Small intestine (tissue), 7 donors: ENCODE measurements around the gene FPGS. TPM values are rescaled to one million over a fixed set of nuclear protein-coding genes. Genes with fewer than 3 reads are reported as not detected.

Source experiments
- DNase-seq, 2 donors: peaks; one replicate each; pipeline versions ENCODE4 v3.0.0 to v3.0.0-alpha.2; 2013
- FAIRE-seq: peaks from 2 replicates; lab custom pipeline; 2012; peaks lifted over from hg19 to GRCh38; lab: Jason Lieb, UNC
- H3K27ac ChIP-seq, 3 donors: one replicate each; pipeline ENCODE4 v1.5.1; 2013; ENCODE audit warnings: low read length in 2 of 3, mild to moderate bottlenecking in 2 of 3, control low read depth in 1 of 3, inconsistent platforms in 1 of 3, low read depth in 1 of 3, moderate library complexity in 1 of 3
- H3K27me3 ChIP-seq, 3 donors: one replicate each; pipeline ENCODE4 v1.6.1; 2013; ENCODE audit warnings: low read length in 3 of 3, inconsistent platforms in 1 of 3; ENCODE audit not compliant: control insufficient read depth in 3 of 3, insufficient read depth in 3 of 3
- H3K36me3 ChIP-seq, 3 donors: one replicate each; pipeline ENCODE4 v1.6.1; 2013; ENCODE audit warnings: low read length in 3 of 3, inconsistent platforms in 1 of 3, low read depth in 1 of 3, mild to moderate bottlenecking in 1 of 3, moderate library complexity in 1 of 3; ENCODE audit not compliant: control insufficient read depth in 3 of 3, insufficient read depth in 2 of 3
- H3K4me1 ChIP-seq, 3 donors: one replicate each; pipeline ENCODE4 v1.6.1; 2013; ENCODE audit warnings: low read length in 2 of 3, inconsistent platforms in 1 of 3, low read depth in 1 of 3, mild to moderate bottlenecking in 1 of 3, moderate library complexity in 1 of 3; ENCODE audit not compliant: control insufficient read depth in 3 of 3, insufficient read depth in 2 of 3
- H3K4me3 ChIP-seq, 3 donors: one replicate each; pipeline ENCODE4 v1.5.1; 2013; ENCODE audit warnings: low read length in 3 of 3, control low read depth in 1 of 3, inconsistent platforms in 1 of 3, low read depth in 1 of 3, mild to moderate bottlenecking in 1 of 3, moderate library complexity in 1 of 3
- H3K9me3 ChIP-seq, 2 donors: one replicate each; pipeline ENCODE4 v1.6.1; 2013; ENCODE audit warnings: low read depth in 1 of 2, low read length in 1 of 2; ENCODE audit not compliant: control insufficient read depth in 2 of 2, insufficient read depth in 1 of 2
- WGBS, 3 donors: extraction: QIAGEN DNeasy Blood & Tissue Kit; methylation state at CpG; one replicate each; pipeline ENCODE4 v1.1.7; 2013; 5-methylcytosine and 5-hydroxymethylcytosine counted together
- polyA plus RNA-seq, 4 donors: library from polyadenylated mRNA; stranded (reverse) in 3 of 4; unstranded in 1 of 4; fragments of 200-250 nt in 3 of 4; fragments of 120-200 nt in 1 of 4; gene quantifications; one replicate each; pipeline versions ENCODE4 v1.2.1 to v1.2.3, GENCODE V29; 2013
- donor health status: healthy with polysubstance abuse.
- donor health status: control.
- donor health status: control.
- donor health status: Bipolar disorder and iron deficiency.
- donor health status: healthy.

The FPGS gene
- polyA plus RNA-seq, 4 donors = 24.4 to 45.8 (median 30.6) TPM

GRCh38 chr9:127767909-127768331 lies 34.8 kb upstream of the FPGS start:
- H3K27ac ChIP-seq = peak overlapping the region; percentile 13 to 71 (median 36)
- 47 to 56% (median 55%) methylated on average over 13 of the region's 13 CpGs for WGBS, 3 donors
- no peaks in the 10 kb centered on the region for H3K9me3 ChIP-seq
- peaks cover 0 to 16% (median 2%) of the 10 kb centered on the region in 3 donors for H3K4me1 ChIP-seq
- H3K36me3 ChIP-seq = no peaks in the 10 kb centered on the region
- no peak for FAIRE-seq
- no peak overlapping the region for H3K4me3 ChIP-seq
- DNase-seq = no peak
- peaks cover 0 to 29% (median 0%) of the 10 kb centered on the region in 3 donors for H3K27me3 ChIP-seq

GRCh38 chr9:127768698-127769097 lies 34.0 kb upstream of the FPGS start:
- H3K27ac ChIP-seq = peak overlapping the region in 2 of 3 donors; percentile 36 to 71
- H3K27me3 ChIP-seq = peaks cover 0 to 27% (median 0%) of the 10 kb centered on the region in 3 donors
- H3K9me3 ChIP-seq = no peaks in the 10 kb centered on the region
- DNase-seq = no peak
- H3K4me1 ChIP-seq = peaks cover 0 to 16% (median 2%) of the 10 kb centered on the region in 3 donors
- WGBS, 3 donors = 72 to 80% (median 73%) methylated on average over 8 of the region's 8 CpGs
- no peaks in the 10 kb centered on the region for H3K36me3 ChIP-seq
- FAIRE-seq = no peak
- no peak overlapping the region for H3K4me3 ChIP-seq

- H3K27ac ChIP-seq = peak overlapping the region in 1 of 3 donors; percentile 59
- WGBS, 3 donors = 91 to 96% (median 93%) methylated on average over 5 of the region's 5 CpGs
- H3K4me3 ChIP-seq = no peak overlapping the region
- H3K4me1 ChIP-seq = peaks cover 0 to 16% (median 2%) of the 10 kb centered on the region in 3 donors
- peaks cover 0 to 26% (median 0%) of the 10 kb centered on the region in 3 donors for H3K27me3 ChIP-seq
- FAIRE-seq (no peak), DNase-seq (no peak)
- no peaks in the 10 kb centered on the region for H3K9me3 ChIP-seq
- no peaks in the 10 kb centered on the region for H3K36me3 ChIP-seq
These were observed 33.6 kb upstream of the FPGS start for GRCh38 chr9:127769101-127769500.

- FAIRE-seq (no peak), DNase-seq (no peak)
- Histone ChIP-seq H3K27ac (peak overlapping the region in 2 of 3 donors; percentile 39 to 77), H3K4me1 (peaks cover 0 to 16% (median 2%) of the 10 kb centered on the region in 3 donors), H3K27me3 (peaks cover 0 to 25% (median 0%) of the 10 kb centered on the region in 3 donors), H3K9me3 (no peaks in the 10 kb centered on the region), H3K36me3 (no peaks in the 10 kb centered on the region), H3K4me3 (peak overlapping the region in 1 of 3 donors; percentile 50)
- WGBS, 3 donors = 53 to 62% (median 57%) methylated on average over 4 of the region's 4 CpGs
These were observed 32.6 kb upstream of the FPGS start for GRCh38 chr9:127769929-127770582.

GRCh38 chr9:127770583-127770904 lies 32.1 kb upstream of the FPGS start:
- FAIRE-seq (no peak), DNase-seq (no peak)
- no peaks in the 10 kb centered on the region for H3K36me3 ChIP-seq
- H3K4me1 ChIP-seq = peaks cover 0 to 16% (median 2%) of the 10 kb centered on the region in 3 donors
- peak overlapping the region in 2 of 3 donors; percentile 39 to 77 for H3K27ac ChIP-seq
- peaks cover 0 to 24% (median 0%) of the 10 kb centered on the region in 3 donors for H3K27me3 ChIP-seq
- no peaks in the 10 kb centered on the region for H3K9me3 ChIP-seq
- WGBS, 3 donors = 33 to 50% (median 42%) methylated on average over 3 of the region's 3 CpGs
- H3K4me3 ChIP-seq = peak overlapping the region in 2 of 3 donors; percentile 46 to 50

- Histone ChIP-seq H3K4me3 (peak overlapping the region; percentile 38 to 50 (median 46)), H3K9me3 (no peaks in the 10 kb centered on the region), H3K27ac (peak overlapping the region in 1 of 3 donors; percentile 77), H3K4me1 (peaks cover 0 to 16% (median 2%) of the 10 kb centered on the region in 3 donors), H3K27me3 (peaks cover 0 to 24% (median 0%) of the 10 kb centered on the region in 3 donors), H3K36me3 (no peaks in the 10 kb centered on the region)
- WGBS, 3 donors = 1 to 2% (median 2%) methylated on average over 37 to 43 of the region's 43 CpGs
- FAIRE-seq = no peak
- DNase-seq = peak; percentile 96 to 98
These were observed 31.6 kb upstream of the FPGS start for GRCh38 chr9:127770905-127771569.

GRCh38 chr9:127771570-127772189 lies 31.0 kb upstream of the FPGS start:
- no peaks in the 10 kb centered on the region for H3K36me3 ChIP-seq
- H3K4me1 ChIP-seq = peaks cover 0 to 16% (median 2%) of the 10 kb centered on the region in 3 donors
- FAIRE-seq = no peak
- no peak for DNase-seq
- peaks cover 0 to 27% (median 0%) of the 10 kb centered on the region in 3 donors for H3K27me3 ChIP-seq
- H3K27ac ChIP-seq = peak overlapping the region in 1 of 3 donors; percentile 29
- 2 to 6% (median 5%) methylated on average over 18 to 19 of the region's 19 CpGs for WGBS, 3 donors
- no peaks in the 10 kb centered on the region for H3K9me3 ChIP-seq
- H3K4me3 ChIP-seq = peak overlapping the region in 2 of 3 donors; percentile 46 to 50

GRCh38 chr9:127772603-127773002 lies 30.1 kb upstream of the FPGS start:
- H3K36me3 ChIP-seq = no peaks in the 10 kb centered on the region
- H3K4me3 ChIP-seq = no peak overlapping the region
- 80 to 92% (median 90%) methylated on average over 5 of the region's 5 CpGs for WGBS, 3 donors
- H3K27ac ChIP-seq = no peak overlapping the region
- H3K27me3 ChIP-seq = peaks cover 0 to 23% (median 0%) of the 10 kb centered on the region in 3 donors
- H3K4me1 ChIP-seq = peaks cover 0 to 16% (median 2%) of the 10 kb centered on the region in 3 donors
- no peaks in the 10 kb centered on the region for H3K9me3 ChIP-seq
- no peak for FAIRE-seq
- DNase-seq = no peak
